Measurements from ENCODE around the gene KCNAB1.
"Not testable (repeated sequence)": the region's sequence is repeated elsewhere in the genome, so short reads cannot be mapped to it uniquely, and the experiment has no call there.

Gene KCNAB1

GRCh38 chr3:156176629-156177210 is 56.3 kb downstream of the KCNAB1 start:
- DNase-seq (ENCODE audit: low read depth) = no peak

DNA sequence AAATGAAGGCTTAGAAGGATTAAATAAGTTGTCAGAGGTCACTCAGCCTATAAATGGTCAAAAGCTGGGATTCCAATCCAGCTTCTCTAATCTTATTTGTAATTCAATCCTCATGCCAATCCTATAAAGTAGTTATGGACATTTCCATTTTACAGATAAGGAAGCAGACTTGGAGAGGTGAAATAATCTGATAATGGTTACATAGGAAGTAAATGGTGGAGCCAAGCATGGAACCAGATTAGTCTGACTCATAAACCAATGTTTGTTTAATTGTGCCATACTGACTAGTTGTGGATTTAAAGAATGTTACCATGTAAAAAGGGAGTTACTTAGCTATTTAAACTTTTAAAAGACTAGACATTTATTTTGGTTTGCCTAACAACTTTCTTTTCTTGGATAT is 59.7 kb downstream of the KCNAB1 start:
- DNase-seq (ENCODE audit: low read depth) = no peak

DNA sequence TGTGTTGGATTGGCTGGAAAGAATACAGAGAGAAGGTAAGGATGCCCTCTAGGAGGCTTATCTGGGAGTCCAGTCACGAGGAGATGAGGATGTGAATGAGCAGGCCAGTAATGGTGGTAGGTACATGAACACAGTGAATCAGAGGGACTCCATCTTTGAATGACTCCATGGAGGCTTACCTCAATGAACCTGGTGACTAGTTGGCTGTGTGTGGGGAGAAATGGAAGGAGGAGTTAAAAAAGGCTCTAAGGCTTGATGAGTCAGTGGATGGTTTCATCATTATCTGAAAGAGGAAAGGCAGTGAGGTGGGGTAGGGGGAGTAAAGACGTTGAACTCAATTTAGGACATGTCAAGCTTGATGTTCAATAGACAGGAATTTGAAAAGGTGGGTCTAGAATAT is 61.1 kb downstream of the KCNAB1 start:
- DNase-seq (ENCODE audit: low read depth) = no peak

GRCh38 chr3:156183396-156183795 is 63.0 kb downstream of the KCNAB1 start:
- DNase-seq (ENCODE audit: low read depth) = no peak

DNA sequence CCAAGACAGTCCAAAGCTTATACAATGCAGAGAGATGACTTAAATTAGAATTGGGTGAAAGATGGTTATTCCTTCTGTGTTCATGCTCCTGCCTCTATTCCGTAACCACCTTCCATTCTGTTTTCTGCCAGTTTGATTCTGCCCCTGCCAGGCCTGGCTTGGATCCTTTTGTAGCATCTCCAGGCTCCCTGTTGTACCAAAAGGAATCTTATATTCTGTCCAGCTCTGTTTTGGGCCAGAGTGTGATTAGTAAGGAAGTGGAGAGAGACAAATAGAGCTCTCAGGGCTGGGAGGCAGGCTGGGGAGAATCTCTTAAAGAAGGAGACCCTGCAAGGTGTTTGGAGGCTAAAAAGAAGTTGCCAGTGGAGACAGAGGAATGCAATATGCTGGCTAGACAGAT is 63.8 kb downstream of the KCNAB1 start:
- no peak for DNase-seq (ENCODE audit: low read depth)

- no peak for DNase-seq (ENCODE audit: low read depth)
Observed at GRCh38 chr3:156187146-156187769, 66.9 kb downstream of the KCNAB1 start.

DNA sequence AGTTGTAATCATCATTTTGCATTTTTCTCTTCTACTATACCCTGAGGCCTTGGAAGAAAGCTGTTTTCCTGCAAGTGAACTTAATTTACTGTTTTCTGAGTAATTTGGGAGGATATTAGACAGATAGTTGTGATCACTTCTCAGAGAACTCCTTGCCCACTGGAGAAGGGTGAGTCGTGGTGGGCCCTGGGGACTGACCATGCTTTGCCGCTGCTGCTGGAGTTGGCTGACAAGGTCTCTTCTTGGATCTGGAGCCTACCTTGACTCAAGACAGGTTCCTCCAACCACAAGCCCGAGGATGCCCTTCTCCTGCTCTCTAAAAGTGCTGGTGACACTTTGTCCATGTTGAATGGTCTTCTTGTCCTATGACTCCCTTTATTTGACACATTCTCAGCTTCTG is 68.4 kb downstream of the KCNAB1 start:
- DNase-seq (ENCODE audit: low read depth) = no peak

GRCh38 chr3:156189927-156190326 is 69.5 kb downstream of the KCNAB1 start:
- no peak for DNase-seq (ENCODE audit: low read depth)

DNA sequence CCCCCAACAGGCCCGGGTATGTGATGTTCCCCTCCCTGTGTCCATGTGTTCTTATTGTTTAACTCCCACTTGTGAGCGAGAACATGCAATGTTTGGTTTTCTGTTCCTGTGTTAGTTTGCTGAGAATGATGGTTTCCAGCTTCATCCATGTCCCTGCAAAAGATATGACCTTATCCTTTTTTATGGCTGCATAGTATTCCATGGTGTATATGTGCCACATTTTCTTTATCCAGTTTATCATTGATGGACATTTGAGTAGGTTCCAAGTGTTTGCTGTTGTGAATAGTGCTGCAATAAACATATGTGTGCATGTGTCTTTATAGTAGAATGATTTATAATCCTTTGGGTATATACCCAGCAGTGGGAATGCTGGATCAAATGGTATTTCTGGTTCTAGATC is 74.6 kb downstream of the KCNAB1 start:
- not testable (repeated sequence) for DNase-seq (ENCODE audit: low read depth)

GRCh38 chr3:156197152-156197551 is 76.8 kb downstream of the KCNAB1 start:
- DNase-seq (ENCODE audit: low read depth) = not testable (repeated sequence)

DNA sequence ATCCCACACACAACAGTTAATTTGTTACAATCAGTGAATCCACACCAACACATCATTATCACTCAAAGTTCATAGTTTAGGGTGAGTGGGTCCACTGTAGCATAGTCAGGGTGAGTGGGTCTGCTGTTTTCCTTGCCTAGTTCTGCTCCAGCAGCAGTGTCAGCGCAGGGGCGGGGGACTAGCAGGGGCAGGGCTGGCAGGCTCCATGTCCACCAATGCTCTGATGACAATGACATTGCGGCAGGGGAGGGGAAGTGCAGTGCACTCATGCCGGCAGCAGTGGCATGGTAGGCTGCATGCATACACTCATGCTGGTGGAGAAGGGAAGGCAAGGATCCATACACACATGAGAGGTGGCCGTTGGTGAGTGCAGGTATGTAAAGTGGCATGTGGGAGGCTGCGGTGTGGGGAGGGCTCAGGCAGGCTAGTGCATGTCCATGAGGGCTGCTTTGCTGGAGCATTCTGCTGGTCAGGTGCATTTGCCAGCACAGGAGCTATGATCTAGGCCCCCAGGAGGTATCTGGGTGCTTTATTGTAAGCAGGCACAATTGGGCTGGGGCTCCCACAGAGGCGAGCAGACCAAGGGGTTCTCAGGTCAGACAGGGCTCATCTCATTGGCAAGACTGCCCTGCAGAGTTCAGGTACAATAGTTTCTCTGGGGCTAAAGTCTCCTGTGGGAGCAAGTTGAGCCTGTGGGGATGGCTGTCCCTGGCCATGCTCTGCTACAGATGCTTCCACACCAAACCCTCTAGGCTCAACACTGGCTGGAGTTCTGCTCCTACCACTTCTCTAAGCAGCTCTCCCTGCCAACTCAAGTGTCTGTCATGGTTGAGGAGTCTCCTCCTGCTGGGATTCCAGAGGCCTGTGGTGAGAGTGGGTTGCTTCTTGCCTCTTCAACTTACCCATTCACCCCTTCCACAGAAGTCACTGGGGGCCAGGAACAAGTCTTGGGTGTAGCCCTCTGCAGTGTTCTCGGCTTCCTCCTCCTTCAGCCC is 81.3 kb downstream of the KCNAB1 start:
- DNase-seq (ENCODE audit: low read depth) = no peak

DNA sequence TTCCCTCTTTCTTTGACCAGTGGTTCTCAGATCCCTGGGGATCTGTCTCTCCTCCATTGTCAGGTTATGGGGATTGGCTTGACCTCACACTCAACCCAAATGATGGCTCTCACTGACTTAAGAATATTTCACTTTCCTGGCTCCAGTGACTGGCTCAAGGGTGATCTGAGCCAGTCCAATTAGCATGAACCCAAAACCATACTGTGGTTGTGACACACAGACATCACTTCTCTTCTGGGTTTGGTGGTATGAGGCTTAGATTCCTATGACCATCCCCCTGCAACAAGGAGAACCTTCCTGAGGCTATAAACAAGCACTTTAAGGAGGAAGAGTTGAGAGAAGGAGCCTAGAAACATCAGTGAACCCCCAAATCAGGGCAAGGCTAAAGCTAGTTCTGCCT is 85.8 kb downstream of the KCNAB1 start:
- no peak for DNase-seq (ENCODE audit: low read depth)

DNA sequence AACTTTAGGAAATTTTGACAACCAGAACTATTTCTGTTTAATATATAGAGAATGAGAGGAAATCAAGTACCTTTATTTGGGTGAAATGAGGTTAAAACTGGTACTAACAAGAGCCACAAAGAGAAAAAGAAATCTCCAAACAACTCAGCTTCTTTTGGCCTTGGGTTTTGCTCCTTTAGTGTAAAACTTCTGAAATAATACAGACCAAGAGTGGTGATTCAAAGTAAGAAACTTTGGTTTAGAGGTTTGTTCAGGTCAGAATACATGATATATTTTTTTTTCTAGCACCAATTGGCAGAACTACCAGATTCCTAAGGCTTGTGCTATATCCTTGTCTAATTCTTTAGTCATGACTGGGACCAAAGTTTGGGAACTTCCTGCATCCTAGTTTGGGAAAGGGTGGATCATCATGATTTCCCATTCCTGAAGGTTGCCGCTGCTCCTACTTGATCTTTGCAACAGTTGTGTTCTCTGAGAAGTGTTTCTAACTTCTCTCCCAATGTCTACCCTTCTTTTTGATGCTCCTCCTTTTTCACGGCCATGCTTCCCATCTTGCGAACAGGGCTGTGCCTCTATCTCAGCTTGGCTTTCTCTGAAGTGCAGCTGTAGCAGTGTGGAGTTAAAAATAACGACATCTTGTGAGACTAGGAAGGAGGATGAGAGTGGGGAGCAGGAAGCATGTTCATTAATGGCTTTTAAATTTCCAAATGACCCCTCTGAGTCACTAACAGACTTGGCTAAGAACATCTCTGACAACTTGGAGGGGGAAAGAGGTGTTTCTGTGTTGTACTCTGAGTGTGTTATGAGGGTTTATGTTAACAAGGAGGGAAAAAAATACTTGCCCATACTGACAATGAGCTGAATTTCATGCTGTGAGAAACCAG is 87.7 kb downstream of the KCNAB1 start:
- DNase-seq (ENCODE audit: low read depth) = no peak

GRCh38 chr3:156209631-156210335 is 89.4 kb downstream of the KCNAB1 start:
- DNase-seq (ENCODE audit: low read depth) = no peak

DNA sequence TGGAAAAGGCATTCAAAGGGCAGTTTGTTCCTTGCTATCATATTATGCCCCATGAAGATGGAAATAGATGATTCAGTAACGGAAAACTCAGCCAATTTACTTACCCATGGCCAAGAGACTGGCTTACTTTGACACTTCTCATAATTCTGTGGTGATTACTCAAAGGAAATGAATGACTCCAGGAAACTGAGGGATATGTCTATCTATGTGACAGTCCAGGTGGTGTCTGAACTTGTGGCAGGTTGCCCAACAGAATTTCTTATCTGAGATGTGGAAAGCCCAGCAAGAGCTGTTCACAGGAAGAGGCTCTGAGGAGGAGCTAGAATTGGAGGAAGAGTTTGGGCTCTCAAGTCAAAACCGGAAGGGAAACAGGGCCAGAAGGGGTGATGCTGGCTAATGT is 91.2 kb downstream of the KCNAB1 start:
- no peak for DNase-seq (ENCODE audit: low read depth)

DNA sequence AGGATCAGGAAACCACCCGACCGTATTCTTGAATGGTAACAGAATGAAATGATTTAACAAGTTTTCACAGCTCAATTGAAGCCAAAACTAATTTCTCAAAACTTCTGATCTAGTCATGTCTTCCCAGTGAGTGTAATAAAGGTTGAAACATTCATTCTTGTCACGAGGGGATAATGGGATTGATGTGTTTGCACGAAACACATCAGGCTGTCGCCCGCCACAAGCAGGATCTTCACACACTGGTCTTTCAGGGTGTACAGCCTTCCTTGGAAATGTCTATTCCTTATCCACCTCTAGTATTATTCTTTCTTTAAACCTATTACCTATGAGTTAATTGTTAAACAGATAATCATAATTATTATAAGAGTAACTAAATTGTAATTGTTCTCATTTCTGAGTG is 94.3 kb downstream of the KCNAB1 start:
- no peak for DNase-seq (ENCODE audit: low read depth)

DNA sequence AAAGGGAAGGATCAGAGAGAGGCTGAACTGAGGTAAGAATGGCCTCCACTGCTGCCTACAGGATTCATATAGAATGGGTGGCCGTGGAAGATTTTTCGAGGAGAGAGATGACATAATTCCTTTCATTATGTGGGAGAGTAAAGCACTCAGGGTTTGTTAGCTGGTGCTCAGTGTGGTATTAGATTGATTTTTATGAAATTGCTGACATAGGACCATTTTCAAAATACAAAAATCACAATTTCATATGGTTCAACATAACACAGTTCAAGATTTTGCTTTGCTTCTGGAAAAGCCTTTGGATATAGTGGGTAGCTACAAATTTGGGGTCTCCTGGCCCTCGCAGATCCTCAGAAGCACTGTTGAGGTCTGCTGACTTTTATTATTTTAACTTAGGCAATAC is 95.4 kb downstream of the KCNAB1 start:
- no peak for DNase-seq (ENCODE audit: low read depth)

DNA sequence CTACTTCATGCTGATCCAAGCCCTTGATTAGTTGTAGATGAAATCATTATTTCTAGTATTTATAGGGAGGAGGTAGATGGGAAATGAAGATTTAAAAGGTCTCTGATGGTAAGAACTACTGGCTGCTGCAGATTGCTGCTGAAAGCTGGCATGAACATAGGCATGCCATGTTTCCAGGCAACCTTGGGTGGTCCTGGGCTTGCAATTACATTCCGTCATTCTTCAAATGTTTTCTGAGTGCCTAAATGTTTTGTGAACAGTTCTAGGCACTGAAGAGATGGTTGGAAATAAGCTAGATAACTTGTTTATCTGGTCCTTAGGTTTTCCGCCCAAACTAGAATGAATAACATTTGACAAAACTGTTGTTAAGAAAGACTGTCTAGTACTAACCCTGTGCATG is 95.8 kb downstream of the KCNAB1 start:
- DNase-seq (ENCODE audit: low read depth) = no peak

GRCh38 chr3:156216852-156217251 is 96.5 kb downstream of the KCNAB1 start:
- no peak for DNase-seq (ENCODE audit: low read depth)

DNA sequence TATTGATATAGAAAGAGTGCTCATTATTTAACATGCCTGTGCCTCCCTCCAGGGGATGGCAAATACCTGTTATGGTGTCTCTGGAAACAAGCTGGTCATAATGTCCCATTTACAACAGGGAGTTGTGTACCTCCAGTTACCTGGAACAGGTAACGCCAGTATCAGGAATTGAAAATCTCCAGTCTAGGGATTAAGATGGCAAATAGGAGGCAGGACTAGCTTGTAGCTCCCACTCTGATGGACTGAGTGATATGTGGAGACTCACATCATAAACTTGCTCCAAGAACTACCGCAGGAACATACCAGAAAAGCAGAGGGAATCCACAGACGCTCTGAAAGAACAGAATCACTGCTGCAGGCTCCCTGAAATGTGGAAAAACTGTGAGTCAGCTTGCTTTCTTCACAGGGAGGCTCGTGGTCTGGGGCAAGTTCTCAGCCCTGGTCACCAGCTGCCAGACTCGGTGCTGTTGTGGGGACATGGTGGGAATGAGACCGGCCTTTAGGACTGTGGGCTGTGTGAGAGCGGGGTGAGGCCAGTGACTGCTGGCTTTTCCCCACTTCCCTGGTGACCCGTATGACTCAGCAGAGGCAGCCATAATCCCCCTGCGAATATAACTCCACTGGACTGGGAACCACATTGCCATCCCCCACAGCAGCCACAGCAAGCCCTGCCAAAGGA is 97.4 kb downstream of the KCNAB1 start:
- no peak for DNase-seq (ENCODE audit: low read depth)

GRCh38 chr3:156218353-156218744 is 98.0 kb downstream of the KCNAB1 start:
- DNase-seq (ENCODE audit: low read depth) = no peak
